Subcutaneous abdominal adipose tissue (tissue), 5 donors: ENCODE measurements around the gene ATP13A5.
A peak's percentile ranks its signal among the peaks of the same experiment; 100 is the strongest.

Experiments used
- H3K27ac ChIP-seq: one replicate; pipeline ENCODE4 v1.7.0; 2013; ENCODE audit warnings: low read depth, mild to moderate bottlenecking, inconsistent platforms, low read length, moderate library complexity
- H3K27me3 ChIP-seq, 5 donors: one replicate each; pipeline ENCODE4 v1.7.0; 2013; ENCODE audit warnings: low read length in 5 of 5, inconsistent platforms in 1 of 5; ENCODE audit not compliant: control insufficient read depth in 5 of 5, insufficient read depth in 4 of 5
- H3K36me3 ChIP-seq, 5 donors: one replicate each; pipeline ENCODE4 v1.7.0; 2013; ENCODE audit warnings: low read length in 5 of 5; ENCODE audit not compliant: control insufficient read depth in 5 of 5, insufficient read depth in 5 of 5
- H3K4me1 ChIP-seq, 5 donors: one replicate each; pipeline ENCODE4 v1.7.0; 2013; ENCODE audit warnings: low read length in 5 of 5, mild to moderate bottlenecking in 3 of 5, moderate library complexity in 1 of 5; ENCODE audit not compliant: control insufficient read depth in 5 of 5, insufficient read depth in 5 of 5
- H3K4me3 ChIP-seq, 5 donors: one replicate each; pipeline ENCODE4 v1.7.0; 2013; ENCODE audit warnings: low read length in 5 of 5, low read depth in 1 of 5
- H3K9ac ChIP-seq, 5 donors: one replicate each; pipeline ENCODE4 v1.7.0; 2013; ENCODE audit warnings: low read length in 5 of 5, mild to moderate bottlenecking in 4 of 5, moderate library complexity in 3 of 5
- H3K9me3 ChIP-seq, 5 donors: one replicate each; pipeline ENCODE4 v1.7.0; 2013; ENCODE audit warnings: low read length in 5 of 5; ENCODE audit not compliant: control insufficient read depth in 5 of 5
- donor health status: healthy.
- donor health status: healthy.
- donor health status: healthy.
- donor health status: healthy.
- donor health status: healthy.

ATP13A5 gene

GRCh38 chr3:193314161-193314560, 64.4 kb downstream of the ATP13A5 start:
- no peak overlapping the region for H3K9ac ChIP-seq
- no peaks in the 10 kb centered on the region for H3K9me3 ChIP-seq
- no peaks in the 10 kb centered on the region for H3K36me3 ChIP-seq
- no peak overlapping the region for H3K4me3 ChIP-seq
- H3K27ac ChIP-seq, result no peak overlapping the region
- H3K4me1 ChIP-seq, result no peaks in the 10 kb centered on the region
- H3K27me3 ChIP-seq, result no peaks in the 10 kb centered on the region

DNA sequence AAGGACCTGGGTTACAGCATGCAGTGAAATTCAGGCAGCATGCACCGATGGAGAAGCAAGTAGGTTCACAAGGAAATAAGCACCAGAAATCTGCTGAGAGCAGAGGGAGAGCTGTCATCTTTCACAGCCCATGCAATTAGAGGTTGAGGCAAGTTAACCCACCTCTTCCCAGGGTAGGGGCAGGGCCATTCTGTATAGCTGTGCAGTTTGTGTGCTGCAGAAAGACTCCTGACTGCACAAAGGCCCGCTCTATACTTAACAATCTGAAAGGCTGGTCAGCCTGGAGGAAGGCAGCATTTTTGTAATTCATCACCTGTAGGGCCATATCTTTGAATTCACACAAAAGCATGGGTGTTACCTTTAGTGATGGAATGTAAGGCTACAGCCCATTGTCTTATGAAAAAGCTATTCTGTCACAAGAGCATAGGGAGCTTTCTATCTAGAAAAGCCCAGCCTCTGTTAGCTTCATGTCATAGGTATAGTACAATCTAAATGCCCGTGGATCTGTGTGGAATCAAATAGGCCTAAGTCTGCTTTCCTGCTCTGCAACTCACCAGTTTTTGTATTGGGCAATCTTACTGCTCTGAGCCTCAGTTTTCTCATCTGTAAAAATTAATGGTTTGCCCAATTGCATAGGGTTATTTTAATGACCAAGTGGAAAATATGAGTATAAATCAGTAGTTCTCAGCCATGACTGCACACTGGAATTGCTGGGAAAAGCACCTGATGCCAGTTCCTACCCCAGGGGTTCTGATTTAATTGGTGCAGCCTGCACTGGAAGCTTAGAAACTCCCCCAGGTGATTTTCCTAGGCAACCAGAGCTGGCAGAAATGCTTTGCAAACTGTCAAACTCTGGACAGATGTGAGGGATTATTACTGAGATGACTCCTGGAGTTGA, 65.2 kb downstream of the ATP13A5 start:
- Histone ChIP-seq H3K27ac (no peak overlapping the region), H3K9me3 (no peaks in the 10 kb centered on the region), H3K4me1 (no peaks in the 10 kb centered on the region), H3K4me3 (no peak overlapping the region), H3K27me3 (no peaks in the 10 kb centered on the region), H3K9ac (no peak overlapping the region), H3K36me3 (no peaks in the 10 kb centered on the region)

GRCh38 chr3:193310914-193311723, 67.4 kb downstream of the ATP13A5 start:
- Histone ChIP-seq H3K4me3 (no peak overlapping the region), H3K27ac (no peak overlapping the region), H3K9me3 (no peaks in the 10 kb centered on the region), H3K4me1 (no peaks in the 10 kb centered on the region), H3K9ac (peak overlapping the region in 1 of 5 donors; percentile 12), H3K36me3 (no peaks in the 10 kb centered on the region), H3K27me3 (no peaks in the 10 kb centered on the region)

DNA sequence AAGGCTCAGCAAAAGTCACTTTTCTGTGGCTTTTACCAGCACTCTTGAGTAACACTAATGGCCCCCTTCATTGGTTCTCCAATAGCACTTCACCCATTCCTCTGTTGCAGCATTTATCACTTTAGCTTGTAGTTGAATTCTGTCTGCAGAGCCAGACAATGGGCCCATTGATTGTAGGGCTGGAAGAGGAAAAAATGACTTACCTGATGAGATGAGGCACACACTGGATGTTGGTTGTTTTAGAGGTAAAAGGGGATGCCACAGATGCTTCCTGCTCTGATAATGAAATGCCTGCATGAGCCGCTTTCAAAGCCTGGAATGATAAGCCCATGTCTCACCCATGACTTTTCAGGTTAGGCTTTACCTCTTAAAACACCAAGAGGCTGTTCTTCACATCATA, 73.2 kb downstream of the ATP13A5 start:
- H3K27me3 ChIP-seq, result peaks cover 0 to 4% (median 0%) of the 10 kb centered on the region in 5 donors
- no peaks in the 10 kb centered on the region for H3K9me3 ChIP-seq
- H3K36me3 ChIP-seq, result no peaks in the 10 kb centered on the region
- H3K4me3 ChIP-seq, result no peak overlapping the region
- H3K9ac ChIP-seq, result no peak overlapping the region
- H3K27ac ChIP-seq, result no peak overlapping the region
- no peaks in the 10 kb centered on the region for H3K4me1 ChIP-seq

GRCh38 chr3:193301433-193301832, 77.1 kb downstream of the ATP13A5 start:
- H3K27me3 ChIP-seq, result peaks cover 0 to 4% (median 0%) of the 10 kb centered on the region in 5 donors
- no peak overlapping the region for H3K9ac ChIP-seq
- no peaks in the 10 kb centered on the region for H3K36me3 ChIP-seq
- no peak overlapping the region for H3K27ac ChIP-seq
- H3K4me3 ChIP-seq, result no peak overlapping the region
- peaks cover 0 to under 1% (median 0%) of the 10 kb centered on the region in 5 donors for H3K9me3 ChIP-seq
- no peaks in the 10 kb centered on the region for H3K4me1 ChIP-seq

DNA sequence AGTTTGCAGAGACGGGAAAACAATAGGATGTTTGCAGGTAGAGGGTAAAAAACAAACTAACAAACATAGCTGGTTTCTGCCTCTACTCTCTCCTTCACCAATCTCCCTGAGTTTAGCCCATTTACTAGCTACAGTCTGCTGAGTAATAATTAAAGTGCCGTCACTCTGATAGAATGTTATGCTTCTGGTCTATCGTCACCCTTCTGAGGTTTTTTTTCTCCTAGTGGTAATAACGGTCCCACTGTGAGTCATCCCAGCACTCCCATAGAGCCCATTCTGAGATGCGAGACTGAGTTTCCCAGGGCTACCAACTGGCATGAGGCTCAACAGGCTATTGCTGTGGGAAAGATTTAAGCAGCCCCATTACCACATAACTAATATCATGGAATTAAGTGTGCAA, 81.1 kb downstream of the ATP13A5 start:
- Histone ChIP-seq H3K4me3 (no peak overlapping the region), H3K36me3 (no peaks in the 10 kb centered on the region), H3K9ac (no peak overlapping the region), H3K4me1 (no peaks in the 10 kb centered on the region), H3K27ac (no peak overlapping the region), H3K9me3 (peaks cover 0 to 6% (median 2%) of the 10 kb centered on the region in 5 donors), H3K27me3 (no peaks in the 10 kb centered on the region)

DNA sequence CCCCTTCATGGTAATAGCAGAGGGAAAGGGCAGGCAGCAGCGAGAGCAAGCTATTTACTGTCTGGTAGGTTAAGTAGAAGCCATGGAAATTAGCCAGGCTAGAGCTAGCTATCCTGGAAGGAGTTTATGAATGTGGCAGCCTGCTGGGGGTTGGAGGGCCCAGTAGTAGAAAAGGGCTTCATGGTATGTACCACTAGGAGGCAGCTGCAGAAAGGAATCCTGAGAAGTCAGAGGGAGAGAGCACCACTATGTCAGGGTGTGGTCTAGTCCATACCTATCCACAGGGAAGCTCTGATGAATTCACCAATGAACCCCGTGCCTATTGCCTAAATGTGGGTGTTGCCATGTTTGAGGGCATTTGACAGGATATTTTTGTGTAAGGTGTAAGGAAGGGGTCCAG, 82.6 kb downstream of the ATP13A5 start:
- H3K9me3 ChIP-seq, result peaks cover 0 to 21% (median 10%) of the 10 kb centered on the region in 5 donors

GRCh38 chr3:193292386-193292785, 86.2 kb downstream of the ATP13A5 start:
- Histone ChIP-seq H3K27me3 (no peaks in the 10 kb centered on the region), H3K9ac (no peak overlapping the region), H3K4me1 (no peaks in the 10 kb centered on the region), H3K36me3 (no peaks in the 10 kb centered on the region), H3K4me3 (no peak overlapping the region), H3K27ac (no peak overlapping the region), H3K9me3 (peaks cover 0 to 23% (median 10%) of the 10 kb centered on the region in 5 donors)

More for the DNA sequence above, 82.6 kb downstream of the ATP13A5 start:
- Histone ChIP-seq H3K27me3 (no peaks in the 10 kb centered on the region), H3K9ac (no peak overlapping the region), H3K27ac (no peak overlapping the region), H3K4me1 (no peaks in the 10 kb centered on the region), H3K36me3 (no peaks in the 10 kb centered on the region), H3K4me3 (no peak overlapping the region)

DNA sequence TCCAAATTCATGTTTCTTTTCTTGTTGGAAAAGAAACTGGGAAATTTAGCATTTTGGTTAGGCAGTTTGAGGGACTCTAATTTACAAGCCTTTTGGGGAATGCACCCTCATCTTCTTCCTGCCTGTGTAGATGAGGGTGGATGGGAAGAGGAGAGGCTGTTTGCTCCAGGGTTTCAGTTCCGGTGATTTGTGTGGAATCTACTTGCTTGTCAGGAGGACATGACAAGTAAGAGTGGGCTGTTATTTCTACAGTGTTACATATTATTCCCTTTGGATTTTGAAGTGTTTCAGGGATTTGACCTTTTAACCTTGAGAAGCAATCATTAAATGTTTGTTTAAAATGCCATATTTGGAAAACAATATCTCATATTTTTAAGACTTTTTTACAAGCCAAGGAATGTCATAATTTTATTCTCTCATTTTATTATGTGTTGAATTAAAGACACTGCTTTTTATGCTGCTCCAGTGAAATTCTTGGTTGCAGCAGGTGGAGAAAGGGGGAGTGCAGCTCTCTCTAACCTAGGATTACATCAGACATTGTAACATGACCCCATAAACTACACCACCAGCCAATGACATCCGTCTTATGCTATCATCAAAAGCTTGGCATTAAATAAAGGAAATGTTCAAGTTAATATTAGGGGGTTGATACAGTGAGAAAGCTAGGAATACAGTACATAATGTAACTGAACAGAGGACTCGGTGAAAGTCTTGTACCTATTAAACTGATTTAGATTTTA, 107.3 kb downstream of the ATP13A5 start:
- H3K4me3 ChIP-seq, result no peak overlapping the region
- no peak overlapping the region for H3K27ac ChIP-seq
- H3K9ac ChIP-seq, result no peak overlapping the region
- no peaks in the 10 kb centered on the region for H3K27me3 ChIP-seq
- no peaks in the 10 kb centered on the region for H3K36me3 ChIP-seq
- H3K9me3 ChIP-seq, result no peaks in the 10 kb centered on the region
- H3K4me1 ChIP-seq, result peaks cover 0 to 3% (median 0%) of the 10 kb centered on the region in 5 donors
